MCF 10A (cell line): ENCODE results near the gene TCF12. TPM values are rescaled to one million over a fixed set of nuclear protein-coding genes. Genes with fewer than 3 reads are reported as not detected.

Experiments used
- BruUV-seq: library from RNA; stranded (reverse); fragments of 400-500 nt; replicated peaks from 2 replicates; lab custom pipeline; 2021; lab: Mats Ljungman, UMichigan
- CTCF ChIA-PET: fragments of 300-600 bp; sonication (Branson Sonifier 250); formaldehyde crosslinking; extraction: SDS; loops from one replicate; lab custom pipeline; 2021; ENCODE audit warnings: antibody characterized with exemption, inconsistent platforms; lab: Yijun Ruan, JAX
- POLR2A ChIA-PET: fragments of 300-600, 350-650 bp; sonication (Branson Sonifier 250); formaldehyde crosslinking; extraction: SDS; loops from one replicate; lab custom pipeline; 2020; ENCODE audit warnings: antibody characterized with exemption, inconsistent platforms; lab: Yijun Ruan, JAX
- DNase-seq: peaks from one replicate; pipeline ENCODE4 v3.0.0-alpha.2; 2018; ENCODE audit not compliant: unreplicated experiment
- H3K27ac Mint-ChIP-seq: one replicate; pipeline ENCODE4 v1.8.0; 2022; ENCODE audit warnings: mild to moderate bottlenecking, low read depth, mixed read lengths; ENCODE audit not compliant: unreplicated experiment
- H3K27me3 Mint-ChIP-seq: one replicate; pipeline ENCODE4 v1.8.0; 2022; ENCODE audit warnings: mixed read lengths; ENCODE audit not compliant: insufficient read depth, unreplicated experiment
- H3K36me3 Mint-ChIP-seq: one replicate; pipeline ENCODE4 v1.8.0; 2022; ENCODE audit warnings: mild to moderate bottlenecking, moderate library complexity, mixed read lengths; ENCODE audit not compliant: insufficient read depth, unreplicated experiment
- H3K4me1 Mint-ChIP-seq: one replicate; pipeline ENCODE4 v1.8.0; 2022; ENCODE audit warnings: mixed read lengths; ENCODE audit not compliant: insufficient read depth, unreplicated experiment
- H3K4me3 Mint-ChIP-seq: one replicate; pipeline ENCODE4 v1.8.0; 2022; ENCODE audit warnings: mild to moderate bottlenecking, moderate library complexity, mixed read lengths; ENCODE audit not compliant: unreplicated experiment
- H3K9me3 Mint-ChIP-seq: one replicate; pipeline ENCODE4 v1.8.0; 2022; ENCODE audit warnings: mixed read lengths; ENCODE audit not compliant: unreplicated experiment
- CTCF ChIP-seq: fragments of 200-600 bp; IDR thresholded peaks from one replicate; pipeline ENCODE4 v1.8.0; 2022; ENCODE audit warnings: antibody characterized with exemption, mild to moderate bottlenecking; ENCODE audit not compliant: unreplicated experiment
- intact Hi-C: fragments of 100-400 bp; cut with micrococcal nuclease; formaldehyde crosslinking; loops from 2 replicates; pipeline ENCODE4 v1.14.1; 2022
- total RNA-seq: library from RNA; stranded (reverse); gene quantifications from 2 replicates; pipeline ENCODE4 v1.2.3, GENCODE V29; 2022

The TCF12 gene
- total RNA-seq, 1 experiment from 2014 or later = 140 TPM

DNA sequence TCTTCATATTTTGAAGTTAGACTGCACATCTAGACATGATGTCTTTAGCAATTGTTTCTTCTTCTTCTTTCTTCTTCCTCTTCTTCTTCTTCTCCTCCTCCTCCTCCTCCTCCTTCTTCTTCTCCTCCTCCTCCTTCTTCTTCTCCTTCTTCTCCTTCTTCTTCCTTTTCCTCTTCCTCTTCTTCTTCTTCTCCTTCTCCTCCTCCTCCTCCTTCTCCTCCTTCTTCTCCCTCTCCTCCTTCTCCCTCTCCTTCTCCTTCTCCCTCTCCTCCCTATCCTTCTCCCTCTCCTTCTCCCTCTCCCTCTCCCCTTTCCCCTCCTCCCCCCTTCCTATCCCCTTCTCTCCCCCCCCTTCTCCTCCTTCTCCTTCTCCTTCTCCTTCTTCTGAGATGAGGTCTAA is 21.9 kb downstream of the TCF12 start:
- Mint-ChIP-seq H3K9me3 (peaks cover 14% of the 10 kb centered on the region), H3K27me3 (no peaks in the 10 kb centered on the region), H3K4me3 (no peak overlapping the region), H3K27ac (no peak overlapping the region), H3K4me1 (peaks cover 11% of the 10 kb centered on the region), H3K36me3 (peaks cover 17% of the 10 kb centered on the region)
- DNase-seq = no peak
- CTCF ChIA-PET = interaction anchor here (0.6 kb wide), 1 partner anchor 207 kb away, joined by 5 read pairs; no protein-coding TSS in a partner anchor
- no TSS peak for BruUV-seq
- TF ChIP-seq CTCF = no peak
- POLR2A ChIA-PET = interaction anchor here (1.1 kb wide), 1 partner anchor 10 kb away, joined by 3 read pairs; no protein-coding TSS in a partner anchor
- intact Hi-C loops = no loop called here

DNA sequence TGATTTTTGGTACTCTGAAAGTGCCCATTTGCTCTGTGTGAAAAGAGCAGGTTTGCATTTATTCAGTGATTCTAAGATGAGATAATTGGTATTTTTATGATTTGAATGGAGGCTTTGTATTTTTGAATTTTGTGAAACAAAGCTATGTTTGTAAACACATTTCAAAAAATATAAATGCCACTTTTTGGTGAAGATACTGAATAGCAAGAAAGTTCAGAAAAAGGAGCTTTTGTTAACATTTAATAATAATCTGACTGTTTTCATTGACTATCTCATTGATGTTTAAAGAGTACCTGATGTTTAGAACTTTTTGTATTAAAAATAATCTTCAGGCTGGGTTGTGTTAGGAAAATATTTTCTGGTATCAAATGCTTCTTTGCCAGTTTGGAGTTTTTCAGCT is 23.7 kb downstream of the TCF12 start:
- BruUV-seq = no TSS peak
- no peaks in the 10 kb centered on the region for H3K27me3 Mint-ChIP-seq
- H3K4me1 Mint-ChIP-seq = peaks cover 11% of the 10 kb centered on the region
- no peak overlapping the region for H3K27ac Mint-ChIP-seq
- ChIA-PET CTCF (interaction anchor here (0.6 to 1.8 kb wide), 2 partner anchors 13 to 120 kb away, joined by 3 to 5 read pairs; no protein-coding TSS in a partner anchor), POLR2A (interaction anchor here (1.0 kb wide), 1 partner anchor 23 kb away, joined by 3 read pairs; no protein-coding TSS in a partner anchor)
- DNase-seq = no peak
- H3K9me3 Mint-ChIP-seq = peaks cover 8% of the 10 kb centered on the region
- intact Hi-C loops = no loop called here
- no peak overlapping the region for H3K4me3 Mint-ChIP-seq
- H3K36me3 Mint-ChIP-seq = peaks cover 17% of the 10 kb centered on the region
- no peak for TF ChIP-seq CTCF

GRCh38 chr15:56943403-56943802 is 25.0 kb downstream of the TCF12 start:
- POLR2A ChIA-PET = interaction anchor here (0.5 to 1.4 kb wide), 4 partner anchors 24 to 1808 kb away, joined by 3 to 5 read pairs (median 4); no protein-coding TSS in a partner anchor
- Mint-ChIP-seq H3K36me3 (peaks cover 21% of the 10 kb centered on the region), H3K4me3 (no peak overlapping the region), H3K9me3 (peaks cover 8% of the 10 kb centered on the region), H3K4me1 (peaks cover 11% of the 10 kb centered on the region), H3K27ac (no peak overlapping the region), H3K27me3 (no peaks in the 10 kb centered on the region)
- no TSS peak for BruUV-seq
- TF ChIP-seq CTCF = no peak
- CTCF ChIA-PET = interaction anchor here (0.6 kb wide), 2 partner anchors 20 to 1148 kb away, joined by 3 read pairs; no protein-coding TSS in a partner anchor
- intact Hi-C loops = no loop called here
- DNase-seq = no peak

GRCh38 chr15:56944485-56944884 is 26.0 kb downstream of the TCF12 start:
- intact Hi-C loops = no loop called here
- TF ChIP-seq CTCF = no peak
- CTCF ChIA-PET = no interaction called here
- no peak overlapping the region for H3K27ac Mint-ChIP-seq
- no TSS peak for BruUV-seq
- H3K27me3 Mint-ChIP-seq = no peaks in the 10 kb centered on the region
- peaks cover 20% of the 10 kb centered on the region for H3K36me3 Mint-ChIP-seq
- H3K9me3 Mint-ChIP-seq = peaks cover 8% of the 10 kb centered on the region
- DNase-seq = no peak
- POLR2A ChIA-PET = interaction anchor here (0.7 to 1.4 kb wide), 2 partner anchors 57 to 61 kb away, joined by 3 to 4 read pairs; no protein-coding TSS in a partner anchor
- no peak overlapping the region for H3K4me3 Mint-ChIP-seq
- peaks cover 5% of the 10 kb centered on the region for H3K4me1 Mint-ChIP-seq
